ENCODE measurements around the gene SLC6A7.
A peak's percentile ranks its signal among the peaks of the same experiment; 100 is the strongest.

SLC6A7 gene

DNA sequence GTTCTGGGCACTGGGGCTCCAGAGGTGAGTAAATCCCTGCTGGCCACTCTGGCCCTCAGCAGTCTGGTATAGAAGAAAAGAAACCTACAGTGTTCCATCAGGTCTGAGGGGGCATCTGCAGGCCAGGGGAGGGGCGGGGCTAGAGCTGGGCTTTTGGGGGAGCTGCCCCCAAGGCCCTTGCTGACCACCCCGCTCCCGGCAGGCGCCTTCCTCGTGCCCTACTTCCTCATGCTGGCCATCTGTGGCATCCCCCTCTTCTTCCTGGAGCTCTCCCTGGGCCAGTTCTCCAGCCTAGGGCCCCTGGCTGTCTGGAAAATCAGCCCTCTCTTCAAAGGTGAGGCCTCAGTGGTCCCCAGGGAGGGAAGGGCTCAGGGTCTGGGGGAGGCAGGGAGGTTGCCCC lies 6.7 kb downstream of the SLC6A7 start:
- H2BK12ac ChIP-seq (ENCODE audit: low read length): no peak overlapping the region
- no peak overlapping the region for H2BK5ac ChIP-seq (ENCODE audit: low read depth, low read length, poor library complexity)
- H3K4ac ChIP-seq (ENCODE audit: low read depth, low read length): no peak overlapping the region
- no peak overlapping the region for H4K8ac ChIP-seq (ENCODE audit: low read depth, low read length)
- no peak overlapping the region for H3K18ac ChIP-seq (ENCODE audit: low read length)
- no peak overlapping the region for H3K27ac ChIP-seq (ENCODE audit: low read depth, low read length)
- WGBS (ENCODE audit: extremely low coverage, insufficient coverage, insufficient read length): no CpG with 5 or more reads among the region's 5 CpGs
- no peak overlapping the region for H3K4me2 ChIP-seq (ENCODE audit: low read length)
- no peak overlapping the region for H3K4me3 ChIP-seq (ENCODE audit: low read depth, low read length)
- no peaks in the 10 kb centered on the region for H3K9me3 ChIP-seq (ENCODE audit: insufficient read depth, low read depth, low read length)
- H3K14ac ChIP-seq (ENCODE audit: low read length): no peak overlapping the region
- no peak overlapping the region for H4K91ac ChIP-seq (ENCODE audit: low read depth, low read length)
- H3K79me1 ChIP-seq (ENCODE audit: low read length): no peaks in the 10 kb centered on the region
- no peak overlapping the region for H3K9ac ChIP-seq (ENCODE audit: low read length)
- H3K4me1 ChIP-seq (ENCODE audit: control insufficient read depth in 1 of 2, insufficient read depth in 2 of 2, low read length in 2 of 2): peaks cover 6 to 8% of the 10 kb centered on the region in 2 experiments
- H3K27me3 ChIP-seq (ENCODE audit: insufficient read depth, low read length): no peaks in the 10 kb centered on the region
- no peak overlapping the region for H2BK120ac ChIP-seq (ENCODE audit: insufficient read depth, low read length, poor library complexity)
- H3K23ac ChIP-seq (ENCODE audit: low read length): no peak overlapping the region
- no peak overlapping the region for H2AFZ ChIP-seq (ENCODE audit: insufficient read depth, low read length, poor library complexity)
- H2AK5ac ChIP-seq (ENCODE audit: low read length): no peak overlapping the region
- H3K79me2 ChIP-seq (ENCODE audit: control insufficient read depth, insufficient read depth, low read length, poor library complexity): no peaks in the 10 kb centered on the region
- no peak overlapping the region for H4K12ac ChIP-seq (ENCODE audit: low read depth, low read length)
- no peak for DNase-seq
- no peaks in the 10 kb centered on the region for H3K36me3 ChIP-seq (ENCODE audit: control insufficient read depth in 1 of 2, insufficient read depth in 2 of 2, low read length in 2 of 2)

DNA sequence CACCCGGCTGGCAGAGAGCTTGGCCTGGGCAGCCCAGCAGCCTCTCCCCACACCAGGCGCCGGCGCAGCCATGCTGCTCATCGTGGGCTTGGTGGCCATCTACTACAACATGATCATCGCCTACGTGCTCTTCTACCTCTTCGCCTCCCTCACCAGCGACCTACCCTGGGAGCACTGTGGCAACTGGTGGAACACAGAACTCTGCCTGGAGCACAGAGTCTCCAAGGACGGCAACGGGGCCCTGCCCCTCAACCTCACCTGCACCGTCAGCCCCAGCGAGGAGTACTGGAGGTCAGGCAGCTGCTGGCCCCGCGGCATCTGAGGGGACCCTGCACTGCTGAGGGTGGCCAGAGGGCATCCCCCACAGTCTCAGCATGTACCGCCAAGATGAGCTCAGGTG lies 7.1 kb downstream of the SLC6A7 start:
- Histone ChIP-seq H3K27ac (ENCODE audit: low read depth, low read length) (no peak overlapping the region), H3K9me3 (ENCODE audit: insufficient read depth, low read depth, low read length) (no peaks in the 10 kb centered on the region), H3K4ac (ENCODE audit: low read depth, low read length) (no peak overlapping the region)

DNA sequence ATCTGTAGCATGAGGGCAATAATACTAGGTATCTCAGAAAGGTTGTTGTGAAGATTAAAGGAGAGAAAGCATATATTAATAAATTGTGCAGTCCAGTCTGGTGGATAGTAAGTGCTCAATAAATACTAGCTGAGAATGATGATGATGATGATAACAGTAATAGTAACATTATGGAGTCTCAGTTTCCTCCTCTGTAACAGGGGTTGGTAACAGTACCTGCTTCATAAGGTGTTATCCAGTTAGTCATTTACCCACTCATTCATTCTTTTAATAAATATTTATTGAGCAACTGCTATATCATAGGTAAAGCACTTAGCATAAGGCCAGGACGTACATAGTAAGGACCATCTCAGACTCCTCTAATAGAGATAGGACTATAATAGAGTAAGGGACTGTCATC lies 7.6 kb downstream of the SLC6A7 start:
- DNase-seq: no peak
- no peak overlapping the region for H2AK5ac ChIP-seq (ENCODE audit: low read length)
- H2BK120ac ChIP-seq (ENCODE audit: insufficient read depth, low read length, poor library complexity): no peak overlapping the region
- H4K91ac ChIP-seq (ENCODE audit: low read depth, low read length): no peak overlapping the region
- H3K4me3 ChIP-seq (ENCODE audit: low read depth, low read length): no peak overlapping the region
- peaks cover 6 to 8% of the 10 kb centered on the region in 2 experiments for H3K4me1 ChIP-seq (ENCODE audit: control insufficient read depth in 1 of 2, insufficient read depth in 2 of 2, low read length in 2 of 2)
- H3K23ac ChIP-seq (ENCODE audit: low read length): no peak overlapping the region
- H3K18ac ChIP-seq (ENCODE audit: low read length): no peak overlapping the region
- no peaks in the 10 kb centered on the region for H3K27me3 ChIP-seq (ENCODE audit: insufficient read depth, low read length)
- no peaks in the 10 kb centered on the region for H3K9me3 ChIP-seq (ENCODE audit: insufficient read depth, low read depth, low read length)
- H4K8ac ChIP-seq (ENCODE audit: low read depth, low read length): no peak overlapping the region
- no peak overlapping the region for H3K4me2 ChIP-seq (ENCODE audit: low read length)
- no peak overlapping the region for H2AFZ ChIP-seq (ENCODE audit: insufficient read depth, low read length, poor library complexity)
- H3K4ac ChIP-seq (ENCODE audit: low read depth, low read length): no peak overlapping the region
- H3K36me3 ChIP-seq (ENCODE audit: control insufficient read depth in 1 of 2, insufficient read depth in 2 of 2, low read length in 2 of 2): no peaks in the 10 kb centered on the region
- H4K12ac ChIP-seq (ENCODE audit: low read depth, low read length): no peak overlapping the region
- no peak overlapping the region for H3K14ac ChIP-seq (ENCODE audit: low read length)
- no CpG with 5 or more reads among the region's 1 CpG for WGBS (ENCODE audit: extremely low coverage, insufficient coverage, insufficient read length)
- H2BK12ac ChIP-seq (ENCODE audit: low read length): no peak overlapping the region
- H3K79me1 ChIP-seq (ENCODE audit: low read length): no peaks in the 10 kb centered on the region
- H2BK5ac ChIP-seq (ENCODE audit: low read depth, low read length, poor library complexity): no peak overlapping the region
- no peaks in the 10 kb centered on the region for H3K79me2 ChIP-seq (ENCODE audit: control insufficient read depth, insufficient read depth, low read length, poor library complexity)
- no peak overlapping the region for H3K9ac ChIP-seq (ENCODE audit: low read length)
- H3K27ac ChIP-seq (ENCODE audit: low read depth, low read length): no peak overlapping the region

More for the DNA sequence above, 7.1 kb downstream of the SLC6A7 start:
- Histone ChIP-seq H3K14ac (ENCODE audit: low read length) (no peak overlapping the region), H2AFZ (ENCODE audit: insufficient read depth, low read length, poor library complexity) (no peak overlapping the region), H3K4me1 (ENCODE audit: control insufficient read depth in 1 of 2, insufficient read depth in 2 of 2, low read length in 2 of 2) (peaks cover 6 to 8% of the 10 kb centered on the region in 2 experiments), H4K8ac (ENCODE audit: low read depth, low read length) (no peak overlapping the region), H2BK120ac (ENCODE audit: insufficient read depth, low read length, poor library complexity) (no peak overlapping the region), H3K9ac (ENCODE audit: low read length) (no peak overlapping the region), H2BK5ac (ENCODE audit: low read depth, low read length, poor library complexity) (no peak overlapping the region), H4K91ac (ENCODE audit: low read depth, low read length) (no peak overlapping the region), H3K36me3 (ENCODE audit: control insufficient read depth in 1 of 2, insufficient read depth in 2 of 2, low read length in 2 of 2) (no peaks in the 10 kb centered on the region), H3K79me1 (ENCODE audit: low read length) (no peaks in the 10 kb centered on the region), H3K4me2 (ENCODE audit: low read length) (no peak overlapping the region), H4K12ac (ENCODE audit: low read depth, low read length) (no peak overlapping the region), H3K79me2 (ENCODE audit: control insufficient read depth, insufficient read depth, low read length, poor library complexity) (no peaks in the 10 kb centered on the region), H3K4me3 (ENCODE audit: low read depth, low read length) (no peak overlapping the region), H2AK5ac (ENCODE audit: low read length) (no peak overlapping the region), H3K27me3 (ENCODE audit: insufficient read depth, low read length) (no peaks in the 10 kb centered on the region), H3K18ac (ENCODE audit: low read length) (no peak overlapping the region), H3K23ac (ENCODE audit: low read length) (no peak overlapping the region), H2BK12ac (ENCODE audit: low read length) (no peak overlapping the region)
- DNase-seq: no peak
- no CpG with 5 or more reads among the region's 16 CpGs for WGBS (ENCODE audit: extremely low coverage, insufficient coverage, insufficient read length)

DNA sequence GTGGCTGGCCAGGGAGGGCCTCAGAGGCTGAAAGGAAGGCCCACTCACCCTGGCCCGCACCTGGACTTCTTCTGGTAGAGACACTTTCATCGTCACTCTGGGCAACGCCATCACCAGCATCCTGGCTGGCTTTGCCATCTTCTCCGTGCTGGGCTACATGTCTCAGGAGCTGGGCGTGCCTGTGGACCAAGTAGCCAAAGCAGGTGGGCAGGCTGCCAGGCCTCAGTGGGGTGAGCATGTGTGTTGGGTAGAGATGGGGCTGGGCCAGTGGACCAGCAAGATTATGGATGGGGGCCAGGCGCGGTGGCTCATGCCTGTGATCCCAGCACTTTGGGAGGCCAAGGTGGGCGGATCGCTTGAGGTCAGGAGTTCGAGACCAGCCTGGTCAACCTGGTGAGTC lies 12.6 kb downstream of the SLC6A7 start:
- peak overlapping the region; percentile 1 for H3K4me3 ChIP-seq (ENCODE audit: low read depth, low read length)
- H4K12ac ChIP-seq (ENCODE audit: low read depth, low read length): no peak overlapping the region
- no peak overlapping the region for H3K14ac ChIP-seq (ENCODE audit: low read length)
- H2AFZ ChIP-seq (ENCODE audit: insufficient read depth, low read length, poor library complexity): no peak overlapping the region
- H2AK5ac ChIP-seq (ENCODE audit: low read length): no peak overlapping the region
- H3K79me2 ChIP-seq (ENCODE audit: control insufficient read depth, insufficient read depth, low read length, poor library complexity): no peaks in the 10 kb centered on the region
- H2BK12ac ChIP-seq (ENCODE audit: low read length): no peak overlapping the region
- H3K27ac ChIP-seq (ENCODE audit: low read depth, low read length): no peak overlapping the region
- H3K79me1 ChIP-seq (ENCODE audit: low read length): no peaks in the 10 kb centered on the region
- no peak overlapping the region for H3K23ac ChIP-seq (ENCODE audit: low read length)
- H3K4me1 ChIP-seq (ENCODE audit: control insufficient read depth in 1 of 2, insufficient read depth in 2 of 2, low read length in 2 of 2): no peaks in the 10 kb centered on the region
- no peak overlapping the region for H3K18ac ChIP-seq (ENCODE audit: low read length)
- H4K91ac ChIP-seq (ENCODE audit: low read depth, low read length): no peak overlapping the region
- no peak overlapping the region for H3K4me2 ChIP-seq (ENCODE audit: low read length)
- no peaks in the 10 kb centered on the region for H3K27me3 ChIP-seq (ENCODE audit: insufficient read depth, low read length)
- no peak overlapping the region for H2BK5ac ChIP-seq (ENCODE audit: low read depth, low read length, poor library complexity)
- H3K9ac ChIP-seq (ENCODE audit: low read length): no peak overlapping the region
- no peak overlapping the region for H2BK120ac ChIP-seq (ENCODE audit: insufficient read depth, low read length, poor library complexity)
- no CpG with 5 or more reads among the region's 10 CpGs for WGBS (ENCODE audit: extremely low coverage, insufficient coverage, insufficient read length)
- H3K4ac ChIP-seq (ENCODE audit: low read depth, low read length): no peak overlapping the region
- DNase-seq: no peak
- H4K8ac ChIP-seq (ENCODE audit: low read depth, low read length): no peak overlapping the region
- H3K36me3 ChIP-seq (ENCODE audit: control insufficient read depth in 1 of 2, insufficient read depth in 2 of 2, low read length in 2 of 2): no peaks in the 10 kb centered on the region
- H3K9me3 ChIP-seq (ENCODE audit: insufficient read depth, low read depth, low read length): peaks cover 1% of the 10 kb centered on the region

All from trophoblast cell (in vitro differentiated cells and primary cell).